Measurements from ENCODE around the gene INTS13. TPM values are rescaled to one million over a fixed set of nuclear protein-coding genes. Genes with fewer than 3 reads are reported as not detected.

Gene INTS13
- total and polyA plus RNA-seq, 2 of the 13 experiments (the other 11 are each of a cell fraction or from before 2014, with no cell fraction given), result 16.3 to 43.7 TPM

DNA sequence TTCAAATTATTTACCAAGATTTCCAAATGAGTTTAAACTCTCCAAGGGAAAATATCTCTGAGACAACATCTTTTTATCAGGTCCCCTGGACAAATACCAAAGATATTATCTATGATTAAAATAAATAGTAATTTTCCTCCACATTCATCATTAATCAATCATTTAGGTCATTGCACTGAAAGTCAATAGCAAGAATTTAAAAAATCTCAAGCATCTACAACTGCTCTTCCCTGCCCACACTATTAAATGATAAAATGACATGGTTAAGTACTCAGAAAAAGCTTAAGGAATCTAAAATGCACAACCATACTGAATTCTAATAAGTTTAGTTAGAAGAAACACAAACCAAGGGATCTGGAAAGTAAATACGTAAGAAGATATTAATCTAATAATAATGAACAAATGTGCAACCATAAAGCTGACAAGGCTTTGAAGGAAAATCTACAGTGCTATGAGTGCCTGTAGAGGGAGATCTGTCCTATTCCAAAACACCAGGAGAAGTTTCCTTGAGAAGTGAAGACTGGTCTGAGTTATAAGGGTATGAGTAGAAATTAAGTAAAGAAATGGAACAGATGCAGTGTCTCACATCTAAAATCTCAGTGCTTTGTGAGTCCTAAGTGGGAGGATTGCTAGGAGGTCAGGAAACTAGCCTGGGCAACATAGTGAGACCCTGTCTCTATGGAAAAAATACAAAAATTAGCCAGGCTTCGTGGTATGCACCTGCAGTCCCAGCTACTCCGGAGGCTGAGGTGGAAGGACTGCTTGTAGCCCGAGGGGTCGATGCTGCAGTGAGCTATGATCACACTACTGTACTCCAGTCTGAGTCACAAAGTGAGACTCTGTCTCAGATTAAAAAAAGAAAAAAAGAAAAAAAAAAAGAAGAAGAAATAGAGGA lies 19.2 kb downstream of the INTS13 start:
- Histone ChIP-seq H3K4me2 (ENCODE audit: low read depth, low read length) (no peak overlapping the region), H4K20me1 (ENCODE audit: insufficient read depth, low read length) (no peaks in the 10 kb centered on the region; the same call in 1 of the 2 replicates), H3K4me1 (ENCODE audit: insufficient read depth, low read length) (no peaks in the 10 kb centered on the region), H3K9me3 (ENCODE audit: low read length) (no peaks in the 10 kb centered on the region), H3K27ac (ENCODE audit: extremely low read length, insufficient read depth, low read length) (no peak overlapping the region), H3K9ac (ENCODE audit: insufficient read depth, low read depth, low read length) (no peak overlapping the region), H3K4me3 (replicated peaks in 1 of 3; ENCODE audit: insufficient read depth in 1 of 3, low read depth in 2 of 3, low read length in 3 of 3) (no peak overlapping the region), H3K27me3 (ENCODE audit: control insufficient read depth in 1 of 2, insufficient read depth in 2 of 2, low read length in 2 of 2) (no peaks in the 10 kb centered on the region; a peak in 1 of 5 replicates), H2AFZ (ENCODE audit: low read length) (no peak overlapping the region), H3K79me2 (ENCODE audit: insufficient read depth, low read length) (no peaks in the 10 kb centered on the region), H3K36me3 (replicated peaks in 1 of 2; ENCODE audit: control insufficient read depth in 1 of 2, insufficient read depth in 2 of 2, low read length in 2 of 2) (peaks cover 1 to 28% of the 10 kb centered on the region in 2 experiments; a peak in 4 of 5 replicates)
- in situ Hi-C loops (cut with HindIII; ENCODE audit: extremely low pct_ligation_motif_present, low pct_unique_long_range_greater_than_20kb) (no loop called here), intact Hi-C loops (cut with micrococcal nuclease; ENCODE audit: unreplicated experiment) (no loop called here)
- TF ChIP-seq, protein P1, sequence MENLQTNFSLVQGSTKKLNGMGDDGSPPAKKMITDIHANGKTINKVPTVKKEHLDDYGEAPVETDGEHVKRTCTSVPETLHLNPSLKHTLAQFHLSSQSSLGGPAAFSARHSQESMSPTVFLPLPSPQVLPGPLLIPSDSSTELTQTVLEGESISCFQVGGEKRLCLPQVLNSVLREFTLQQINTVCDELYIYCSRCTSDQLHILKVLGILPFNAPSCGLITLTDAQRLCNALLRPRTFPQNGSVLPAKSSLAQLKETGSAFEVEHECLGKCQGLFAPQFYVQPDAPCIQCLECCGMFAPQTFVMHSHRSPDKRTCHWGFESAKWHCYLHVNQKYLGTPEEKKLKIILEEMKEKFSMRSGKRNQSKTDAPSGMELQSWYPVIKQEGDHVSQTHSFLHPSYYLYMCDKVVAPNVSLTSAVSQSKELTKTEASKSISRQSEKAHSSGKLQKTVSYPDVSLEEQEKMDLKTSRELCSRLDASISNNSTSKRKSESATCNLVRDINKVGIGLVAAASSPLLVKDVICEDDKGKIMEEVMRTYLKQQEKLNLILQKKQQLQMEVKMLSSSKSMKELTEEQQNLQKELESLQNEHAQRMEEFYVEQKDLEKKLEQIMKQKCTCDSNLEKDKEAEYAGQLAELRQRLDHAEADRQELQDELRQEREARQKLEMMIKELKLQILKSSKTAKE (CRISPR knock-in tag; IDR thresholded peaks at IDR 0.05; ENCODE audit: borderline replicate concordance), result no peak
- TF ChIP-seq, protein P2, sequence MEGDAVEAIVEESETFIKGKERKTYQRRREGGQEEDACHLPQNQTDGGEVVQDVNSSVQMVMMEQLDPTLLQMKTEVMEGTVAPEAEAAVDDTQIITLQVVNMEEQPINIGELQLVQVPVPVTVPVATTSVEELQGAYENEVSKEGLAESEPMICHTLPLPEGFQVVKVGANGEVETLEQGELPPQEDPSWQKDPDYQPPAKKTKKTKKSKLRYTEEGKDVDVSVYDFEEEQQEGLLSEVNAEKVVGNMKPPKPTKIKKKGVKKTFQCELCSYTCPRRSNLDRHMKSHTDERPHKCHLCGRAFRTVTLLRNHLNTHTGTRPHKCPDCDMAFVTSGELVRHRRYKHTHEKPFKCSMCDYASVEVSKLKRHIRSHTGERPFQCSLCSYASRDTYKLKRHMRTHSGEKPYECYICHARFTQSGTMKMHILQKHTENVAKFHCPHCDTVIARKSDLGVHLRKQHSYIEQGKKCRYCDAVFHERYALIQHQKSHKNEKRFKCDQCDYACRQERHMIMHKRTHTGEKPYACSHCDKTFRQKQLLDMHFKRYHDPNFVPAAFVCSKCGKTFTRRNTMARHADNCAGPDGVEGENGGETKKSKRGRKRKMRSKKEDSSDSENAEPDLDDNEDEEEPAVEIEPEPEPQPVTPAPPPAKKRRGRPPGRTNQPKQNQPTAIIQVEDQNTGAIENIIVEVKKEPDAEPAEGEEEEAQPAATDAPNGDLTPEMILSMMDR (CRISPR knock-in tag; IDR thresholded peaks at IDR 0.05), result peak; percentile 18; the same call in 1 of the 2 replicates
- no peak for TF ChIP-seq ZFP1 (CRISPR knock-in tag; IDR thresholded peaks at IDR 0.05)
- BruUV-seq (replicated peaks), result no TSS peak
- DNase-seq (ENCODE audit: low spot score), result no peak
- WGBS (ENCODE audit: low lambda C conversion rate), result 94% methylated on average over 5 of the region's 5 CpGs
- no peak for ATAC-seq
- no peak for FAIRE-seq
- ChIA-PET CTCF (ENCODE audit: low intra/inter-chr PET ratio, low total read pairs) (no interaction called here), POLR2A (no interaction called here)

All from HepG2 (cell line).